KG1 (cell line): ENCODE data around the gene YPEL3.

Experiments used
- DNase-seq: peaks from one replicate; lab custom pipeline; 2025; lab: John Stamatoyannopoulos, UW

Gene YPEL3

DNA sequence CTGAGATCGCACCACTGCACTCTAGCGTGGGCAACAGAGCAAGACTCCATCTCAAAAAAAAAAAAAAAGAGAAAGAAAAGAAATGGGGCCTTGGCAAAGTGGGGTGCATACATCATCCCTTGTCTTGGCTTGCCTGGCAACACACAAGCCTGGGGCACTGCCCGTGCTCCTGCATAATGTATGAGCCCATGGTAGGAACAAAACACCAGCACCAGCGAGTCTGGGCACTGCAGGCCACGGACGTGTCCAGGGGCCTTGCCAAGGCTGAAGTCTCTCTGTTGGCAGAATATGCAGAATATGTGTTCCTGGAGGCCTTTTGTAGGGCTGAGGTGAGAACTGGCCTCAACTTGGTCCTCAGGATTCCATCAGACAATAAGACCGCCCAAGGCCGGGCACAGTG lies 46.1 kb downstream of the YPEL3 start:
- DNase-seq = no peak

DNA sequence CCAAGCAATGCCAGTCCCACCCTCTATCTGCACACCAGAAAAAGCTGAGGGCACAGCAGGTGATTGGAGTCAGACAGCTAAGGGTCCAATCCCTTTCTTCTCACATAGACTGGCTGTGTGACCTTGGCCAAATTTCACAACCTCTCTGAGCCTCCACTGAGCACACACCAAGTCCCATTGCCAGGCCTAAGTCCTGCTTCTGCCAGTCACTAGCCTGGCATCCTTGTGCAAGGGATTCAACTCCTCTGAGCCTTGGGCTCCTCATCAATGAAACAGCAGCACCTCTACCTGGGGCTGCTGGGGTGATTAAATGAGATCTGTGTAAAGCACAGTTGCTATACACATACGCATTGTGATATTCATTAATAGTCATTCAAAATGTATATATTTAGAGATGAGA lies 49.4 kb downstream of the YPEL3 start:
- DNase-seq = no peak

DNA sequence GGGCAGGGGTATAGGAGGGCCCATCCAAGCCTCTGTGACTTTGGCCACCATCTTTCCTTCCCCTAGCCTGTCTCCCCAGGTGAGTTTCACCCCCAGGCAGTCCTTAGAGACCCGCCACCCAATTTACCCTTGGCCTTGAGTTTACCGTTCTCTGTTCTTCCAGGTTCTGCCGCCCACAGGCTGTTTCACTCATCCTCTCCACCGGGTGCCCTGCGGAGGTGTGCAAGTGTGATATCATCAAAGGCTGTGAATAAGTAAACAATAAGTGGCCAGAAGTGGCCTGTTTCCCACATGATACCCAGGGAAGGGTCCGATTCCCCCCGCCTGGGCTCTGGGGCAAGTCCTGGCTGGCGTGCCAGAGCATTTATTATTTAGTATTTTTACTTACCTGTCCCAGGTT lies 49.8 kb downstream of the YPEL3 start:
- no peak for DNase-seq
